ENCODE data around the gene PPA2.
"Not testable (repeated sequence)": the region's sequence is repeated elsewhere in the genome, so short reads cannot be mapped to it uniquely, and the experiment has no call there.

Gene PPA2

GRCh38 chr4:105426187-105426897 lies 47.5 kb downstream of the PPA2 start:
- no peak overlapping the region for H3K4me3 ChIP-seq (ENCODE audit: low read depth, low read length)
- TF ChIP-seq, protein P1, sequence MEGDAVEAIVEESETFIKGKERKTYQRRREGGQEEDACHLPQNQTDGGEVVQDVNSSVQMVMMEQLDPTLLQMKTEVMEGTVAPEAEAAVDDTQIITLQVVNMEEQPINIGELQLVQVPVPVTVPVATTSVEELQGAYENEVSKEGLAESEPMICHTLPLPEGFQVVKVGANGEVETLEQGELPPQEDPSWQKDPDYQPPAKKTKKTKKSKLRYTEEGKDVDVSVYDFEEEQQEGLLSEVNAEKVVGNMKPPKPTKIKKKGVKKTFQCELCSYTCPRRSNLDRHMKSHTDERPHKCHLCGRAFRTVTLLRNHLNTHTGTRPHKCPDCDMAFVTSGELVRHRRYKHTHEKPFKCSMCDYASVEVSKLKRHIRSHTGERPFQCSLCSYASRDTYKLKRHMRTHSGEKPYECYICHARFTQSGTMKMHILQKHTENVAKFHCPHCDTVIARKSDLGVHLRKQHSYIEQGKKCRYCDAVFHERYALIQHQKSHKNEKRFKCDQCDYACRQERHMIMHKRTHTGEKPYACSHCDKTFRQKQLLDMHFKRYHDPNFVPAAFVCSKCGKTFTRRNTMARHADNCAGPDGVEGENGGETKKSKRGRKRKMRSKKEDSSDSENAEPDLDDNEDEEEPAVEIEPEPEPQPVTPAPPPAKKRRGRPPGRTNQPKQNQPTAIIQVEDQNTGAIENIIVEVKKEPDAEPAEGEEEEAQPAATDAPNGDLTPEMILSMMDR (IDR thresholded peaks at IDR 0.05; ENCODE audit: low read depth, low read length): no peak

GRCh38 chr4:105422207-105422920 lies 51.5 kb downstream of the PPA2 start:
- no peak overlapping the region for H3K4me3 ChIP-seq (ENCODE audit: low read depth, low read length)
- TF ChIP-seq, protein P1 (IDR thresholded peaks at IDR 0.05; ENCODE audit: low read depth, low read length): no peak

- no peak overlapping the region for H3K4me3 ChIP-seq (ENCODE audit: low read depth, low read length)
Measured at GRCh38 chr4:105417624-105418023, 56.2 kb downstream of the PPA2 start.

DNA sequence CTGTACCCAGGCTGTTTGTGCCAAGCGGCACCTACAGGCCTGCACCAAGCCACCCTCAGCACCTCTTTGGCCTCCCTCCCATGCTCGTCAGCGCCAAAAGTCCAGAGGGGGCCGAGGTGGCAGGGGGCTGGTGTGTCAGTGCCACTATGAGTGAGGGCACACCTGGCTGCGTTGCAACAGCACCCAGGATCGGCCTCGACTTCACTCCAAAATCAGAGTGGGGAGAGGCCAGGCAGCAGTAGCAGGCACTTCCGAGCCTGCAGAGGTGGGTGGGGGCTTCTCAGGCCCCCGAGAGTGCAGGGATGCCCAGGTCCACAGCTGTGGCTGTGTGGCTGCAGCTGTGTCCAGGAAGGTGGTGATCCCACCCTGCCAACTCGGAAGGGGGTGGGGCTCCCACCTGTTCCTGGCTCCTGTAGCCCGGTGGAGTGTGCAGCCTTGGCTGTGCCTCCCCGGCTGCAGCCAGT lies 58.5 kb downstream of the PPA2 start:
- H3K4me3 ChIP-seq (ENCODE audit: low read depth, low read length): no peak overlapping the region
- TF ChIP-seq, protein P1 (IDR thresholded peaks at IDR 0.05; ENCODE audit: low read depth, low read length): no peak

More at GRCh38 chr4:105417624-105418023, 56.2 kb downstream of the PPA2 start:
- TF ChIP-seq, protein P1 (IDR thresholded peaks at IDR 0.05; ENCODE audit: low read depth, low read length): no peak

DNA sequence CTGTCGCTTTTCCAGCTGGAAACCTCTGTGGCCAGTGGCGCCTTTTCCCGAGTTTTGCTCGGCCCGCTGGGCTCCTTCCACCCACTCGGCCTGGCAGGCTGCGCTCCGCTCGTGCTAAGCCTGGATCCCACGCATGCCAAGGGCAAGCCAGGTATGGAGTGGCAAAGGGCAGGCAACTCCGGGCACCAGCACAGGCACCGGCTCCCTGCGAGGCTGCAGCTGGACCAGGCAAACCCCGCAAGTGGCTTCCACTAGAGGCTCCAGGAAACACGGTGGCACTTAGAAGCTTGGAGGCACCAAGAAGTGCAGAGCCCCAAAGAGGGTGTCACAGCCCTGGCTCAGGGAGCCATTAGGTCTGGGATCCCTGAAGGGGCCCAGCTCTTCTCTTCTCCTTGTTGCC lies 59.5 kb downstream of the PPA2 start:
- no peak overlapping the region for H3K4me3 ChIP-seq (ENCODE audit: low read depth, low read length)
- TF ChIP-seq, protein P1 (IDR thresholded peaks at IDR 0.05; ENCODE audit: low read depth, low read length): no peak

DNA sequence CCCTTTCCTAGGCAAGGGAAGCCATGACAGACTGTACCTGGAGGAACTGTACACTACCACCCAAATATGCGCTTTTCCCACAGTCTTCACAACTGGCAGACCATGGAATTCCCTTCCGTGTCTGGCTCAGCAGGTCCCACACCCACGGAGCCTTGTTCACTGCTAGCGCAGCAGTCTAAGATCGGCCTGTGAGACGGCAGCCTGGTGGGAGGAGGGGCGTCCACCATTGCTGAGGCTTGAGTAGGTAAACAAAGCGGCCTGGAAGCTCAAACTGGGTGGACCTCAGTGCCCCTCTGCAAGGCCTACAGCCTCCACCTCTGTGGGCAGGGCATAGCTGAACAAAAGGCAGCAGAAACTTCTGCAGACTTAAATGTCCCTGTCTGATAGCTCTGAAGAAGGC lies 64.7 kb downstream of the PPA2 start:
- H3K4me3 ChIP-seq (ENCODE audit: low read depth, low read length): not testable (repeated sequence)

GRCh38 chr4:105400901-105401677 lies 72.8 kb downstream of the PPA2 start:
- no peak overlapping the region for H3K4me3 ChIP-seq (ENCODE audit: low read depth, low read length)
- TF ChIP-seq, protein P1 (IDR thresholded peaks at IDR 0.05; ENCODE audit: low read depth, low read length): no peak

Measured in WI38 (cell line).